ENCODE results near the gene DNAL4. TPM values are rescaled to one million over a fixed set of nuclear protein-coding genes. Genes with fewer than 3 reads are reported as not detected.

Gene DNAL4
- total RNA-seq, 1 donor from 2014 or later = 19.4 TPM

- Mint-ChIP-seq H3K27me3 (ENCODE audit: unreplicated experiment) (peaks cover 20% of the 10 kb centered on the region), H3K4me3 (ENCODE audit: unreplicated experiment) (no peak overlapping the region), H3K4me1 (ENCODE audit: low read depth, unreplicated experiment) (peaks cover 10% of the 10 kb centered on the region), H3K36me3 (ENCODE audit: unreplicated experiment) (no peaks in the 10 kb centered on the region), H3K9me3 (ENCODE audit: unreplicated experiment) (peaks cover 10% of the 10 kb centered on the region), H3K27ac (ENCODE audit: unreplicated experiment) (no peak overlapping the region)
- DNase-seq = no peak
- TF ChIP-seq CTCF (IDR thresholded peaks at IDR 0.05; ENCODE audit: partially characterized antibody, unreplicated experiment) = no peak
Measured at GRCh38 chr22:38841211-38841610, 47.3 kb upstream of the DNAL4 start.

DNA sequence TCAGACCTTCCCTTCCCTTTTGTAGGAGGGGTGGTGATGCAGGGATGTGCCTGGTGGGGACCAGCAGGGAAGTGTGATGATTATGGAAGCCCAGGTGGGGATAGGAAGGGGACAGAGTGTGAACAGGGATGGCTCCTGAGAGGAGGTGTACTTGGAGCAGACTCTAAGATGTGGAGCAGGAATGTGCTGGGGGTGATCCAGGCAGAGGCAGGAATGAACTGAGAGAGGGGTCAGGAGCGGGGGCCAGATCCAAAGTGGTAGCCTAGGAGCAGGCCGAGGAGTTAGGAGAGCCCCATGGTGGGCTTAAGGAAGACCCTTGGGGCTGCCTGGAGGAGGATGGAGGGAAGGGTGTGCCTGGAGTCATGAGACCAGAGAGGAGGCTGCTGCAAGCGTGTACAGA lies 46.2 kb upstream of the DNAL4 start:
- peaks cover 19% of the 10 kb centered on the region for H3K27me3 Mint-ChIP-seq (ENCODE audit: unreplicated experiment)
- H3K4me3 Mint-ChIP-seq (ENCODE audit: unreplicated experiment) = peak overlapping the region; percentile 56
- DNase-seq = no peak

GRCh38 chr22:38839686-38840085 lies 45.7 kb upstream of the DNAL4 start:
- peak overlapping the region; percentile 39 for H3K27ac Mint-ChIP-seq (ENCODE audit: unreplicated experiment)
- TF ChIP-seq CTCF (IDR thresholded peaks at IDR 0.05; ENCODE audit: partially characterized antibody, unreplicated experiment) = no peak
- H3K4me3 Mint-ChIP-seq (ENCODE audit: unreplicated experiment) = no peak overlapping the region
- peaks cover 19% of the 10 kb centered on the region for H3K27me3 Mint-ChIP-seq (ENCODE audit: unreplicated experiment)
- no peaks in the 10 kb centered on the region for H3K36me3 Mint-ChIP-seq (ENCODE audit: unreplicated experiment)
- peaks cover 10% of the 10 kb centered on the region for H3K9me3 Mint-ChIP-seq (ENCODE audit: unreplicated experiment)
- H3K4me1 Mint-ChIP-seq (ENCODE audit: low read depth, unreplicated experiment) = peaks cover 8% of the 10 kb centered on the region
- no peak for DNase-seq

More for the DNA sequence above, 46.2 kb upstream of the DNAL4 start:
- Mint-ChIP-seq H3K27ac (ENCODE audit: unreplicated experiment) (peak overlapping the region; percentile 39), H3K36me3 (ENCODE audit: unreplicated experiment) (no peaks in the 10 kb centered on the region), H3K4me1 (ENCODE audit: low read depth, unreplicated experiment) (peaks cover 8% of the 10 kb centered on the region), H3K9me3 (ENCODE audit: unreplicated experiment) (peaks cover 10% of the 10 kb centered on the region)
- TF ChIP-seq CTCF (IDR thresholded peaks at IDR 0.05; ENCODE audit: partially characterized antibody, unreplicated experiment) = no peak

GRCh38 chr22:38837414-38837928 lies 43.5 kb upstream of the DNAL4 start:
- Mint-ChIP-seq H3K9me3 (ENCODE audit: unreplicated experiment) (peaks cover 5% of the 10 kb centered on the region), H3K27me3 (ENCODE audit: unreplicated experiment) (peaks cover 14% of the 10 kb centered on the region)

More at GRCh38 chr22:38837414-38837928, 43.5 kb upstream of the DNAL4 start:
- Mint-ChIP-seq H3K4me1 (ENCODE audit: low read depth, unreplicated experiment) (peaks cover 13% of the 10 kb centered on the region), H3K4me3 (ENCODE audit: unreplicated experiment) (no peak overlapping the region), H3K36me3 (ENCODE audit: unreplicated experiment) (no peaks in the 10 kb centered on the region), H3K27ac (ENCODE audit: unreplicated experiment) (no peak overlapping the region)
- no peak for DNase-seq
- TF ChIP-seq CTCF (IDR thresholded peaks at IDR 0.05; ENCODE audit: partially characterized antibody, unreplicated experiment) = no peak

Data from glutamatergic neuron (in vitro differentiated cells).